ENCODE measurements around the gene PTPA.

The PTPA gene

GRCh38 chr9:129142138-129142935 lies 31.1 kb downstream of the PTPA start:
- Histone ChIP-seq H3K9me3 (ENCODE audit: control insufficient read depth in 1 of 2, low read length in 2 of 2) (no peaks in the 10 kb centered on the region), H3K27ac (ENCODE audit: low read depth, low read length) (peak overlapping the region; percentile 48), H3K36me3 (ENCODE audit: control insufficient read depth in 1 of 2, insufficient read depth in 2 of 2, low read length in 2 of 2) (peaks cover 6 to 19% of the 10 kb centered on the region in 2 donors), H3K27me3 (ENCODE audit: control insufficient read depth in 1 of 2, insufficient read depth in 2 of 2, low read length in 2 of 2) (no peaks in the 10 kb centered on the region), H3K4me3 (ENCODE audit: low read depth in 1 of 2, low read length in 2 of 2) (no peak overlapping the region), H3K4me1 (ENCODE audit: control insufficient read depth in 1 of 2, insufficient read depth in 2 of 2, low read length in 2 of 2) (peaks cover 46 to 71% of the 10 kb centered on the region in 2 donors), H3K9ac (ENCODE audit: low read depth in 1 of 2, low read length in 2 of 2) (peak overlapping the region in 1 of 2 donors; percentile 28)

- H3K9me3 ChIP-seq (ENCODE audit: control insufficient read depth in 1 of 2, low read length in 2 of 2): no peaks in the 10 kb centered on the region
- H3K4me1 ChIP-seq (ENCODE audit: control insufficient read depth in 1 of 2, insufficient read depth in 2 of 2, low read length in 2 of 2): peaks cover 46 to 67% of the 10 kb centered on the region in 2 donors
- H3K27ac ChIP-seq (ENCODE audit: low read depth, low read length): peak overlapping the region; percentile 69
- peaks cover 3 to 14% of the 10 kb centered on the region in 2 donors for H3K36me3 ChIP-seq (ENCODE audit: control insufficient read depth in 1 of 2, insufficient read depth in 2 of 2, low read length in 2 of 2)
- peak overlapping the region in 1 of 2 donors; percentile 28 for H3K9ac ChIP-seq (ENCODE audit: low read depth in 1 of 2, low read length in 2 of 2)
- no peak overlapping the region for H3K4me3 ChIP-seq (ENCODE audit: low read depth in 1 of 2, low read length in 2 of 2)
- H3K27me3 ChIP-seq (ENCODE audit: control insufficient read depth in 1 of 2, insufficient read depth in 2 of 2, low read length in 2 of 2): no peaks in the 10 kb centered on the region
Measured at GRCh38 chr9:129143031-129143927, 32.1 kb downstream of the PTPA start.

- peak overlapping the region in 1 of 2 donors; percentile 37 for H3K9ac ChIP-seq (ENCODE audit: low read depth in 1 of 2, low read length in 2 of 2)
- H3K4me3 ChIP-seq (ENCODE audit: low read depth in 1 of 2, low read length in 2 of 2): no peak overlapping the region
- H3K9me3 ChIP-seq (ENCODE audit: control insufficient read depth in 1 of 2, low read length in 2 of 2): no peaks in the 10 kb centered on the region
- peaks cover 37 to 50% of the 10 kb centered on the region in 2 donors for H3K4me1 ChIP-seq (ENCODE audit: control insufficient read depth in 1 of 2, insufficient read depth in 2 of 2, low read length in 2 of 2)
- H3K27ac ChIP-seq (ENCODE audit: low read depth, low read length): peak overlapping the region; percentile 63
- H3K36me3 ChIP-seq (ENCODE audit: control insufficient read depth in 1 of 2, insufficient read depth in 2 of 2, low read length in 2 of 2): peaks cover 15 to 21% of the 10 kb centered on the region in 2 donors
- no peaks in the 10 kb centered on the region for H3K27me3 ChIP-seq (ENCODE audit: control insufficient read depth in 1 of 2, insufficient read depth in 2 of 2, low read length in 2 of 2)
Measured at GRCh38 chr9:129145316-129145715, 34.1 kb downstream of the PTPA start.

- H3K4me1 ChIP-seq (ENCODE audit: control insufficient read depth in 1 of 2, insufficient read depth in 2 of 2, low read length in 2 of 2): peaks cover 32 to 46% of the 10 kb centered on the region in 2 donors
- H3K36me3 ChIP-seq (ENCODE audit: control insufficient read depth in 1 of 2, insufficient read depth in 2 of 2, low read length in 2 of 2): peaks cover 15 to 22% of the 10 kb centered on the region in 2 donors
- no peaks in the 10 kb centered on the region for H3K27me3 ChIP-seq (ENCODE audit: control insufficient read depth in 1 of 2, insufficient read depth in 2 of 2, low read length in 2 of 2)
- no peaks in the 10 kb centered on the region for H3K9me3 ChIP-seq (ENCODE audit: control insufficient read depth in 1 of 2, low read length in 2 of 2)
- peak overlapping the region; percentile 63 for H3K27ac ChIP-seq (ENCODE audit: low read depth, low read length)
- H3K4me3 ChIP-seq (ENCODE audit: low read depth in 1 of 2, low read length in 2 of 2): no peak overlapping the region
- peak overlapping the region in 1 of 2 donors; percentile 45 for H3K9ac ChIP-seq (ENCODE audit: low read depth in 1 of 2, low read length in 2 of 2)
Measured at GRCh38 chr9:129145841-129146292, 34.7 kb downstream of the PTPA start.

GRCh38 chr9:129146441-129146941 lies 35.3 kb downstream of the PTPA start:
- Histone ChIP-seq H3K4me3 (ENCODE audit: low read depth in 1 of 2, low read length in 2 of 2) (no peak overlapping the region), H3K4me1 (ENCODE audit: control insufficient read depth in 1 of 2, insufficient read depth in 2 of 2, low read length in 2 of 2) (peaks cover 26 to 40% of the 10 kb centered on the region in 2 donors), H3K36me3 (ENCODE audit: control insufficient read depth in 1 of 2, insufficient read depth in 2 of 2, low read length in 2 of 2) (peaks cover 15 to 28% of the 10 kb centered on the region in 2 donors)

GRCh38 chr9:129148463-129149204 lies 37.4 kb downstream of the PTPA start:
- Histone ChIP-seq H3K27ac (ENCODE audit: low read depth, low read length) (no peak overlapping the region), H3K4me1 (ENCODE audit: control insufficient read depth in 1 of 2, insufficient read depth in 2 of 2, low read length in 2 of 2) (peaks cover 10 to 20% of the 10 kb centered on the region in 2 donors), H3K27me3 (ENCODE audit: control insufficient read depth in 1 of 2, insufficient read depth in 2 of 2, low read length in 2 of 2) (no peaks in the 10 kb centered on the region), H3K9ac (ENCODE audit: low read depth in 1 of 2, low read length in 2 of 2) (no peak overlapping the region), H3K9me3 (ENCODE audit: control insufficient read depth in 1 of 2, low read length in 2 of 2) (no peaks in the 10 kb centered on the region), H3K4me3 (ENCODE audit: low read depth in 1 of 2, low read length in 2 of 2) (no peak overlapping the region), H3K36me3 (ENCODE audit: control insufficient read depth in 1 of 2, insufficient read depth in 2 of 2, low read length in 2 of 2) (peaks cover 12 to 30% of the 10 kb centered on the region in 2 donors)

More at GRCh38 chr9:129146441-129146941, 35.3 kb downstream of the PTPA start:
- no peaks in the 10 kb centered on the region for H3K9me3 ChIP-seq (ENCODE audit: control insufficient read depth in 1 of 2, low read length in 2 of 2)
- H3K27ac ChIP-seq (ENCODE audit: low read depth, low read length): peak overlapping the region; percentile 33
- H3K9ac ChIP-seq (ENCODE audit: low read depth in 1 of 2, low read length in 2 of 2): peak overlapping the region in 1 of 2 donors; percentile 45
- H3K27me3 ChIP-seq (ENCODE audit: control insufficient read depth in 1 of 2, insufficient read depth in 2 of 2, low read length in 2 of 2): no peaks in the 10 kb centered on the region

GRCh38 chr9:129149442-129149841 lies 38.2 kb downstream of the PTPA start:
- Histone ChIP-seq H3K9ac (ENCODE audit: low read depth in 1 of 2, low read length in 2 of 2) (no peak overlapping the region), H3K27ac (ENCODE audit: low read depth, low read length) (no peak overlapping the region), H3K4me1 (ENCODE audit: control insufficient read depth in 1 of 2, insufficient read depth in 2 of 2, low read length in 2 of 2) (peaks cover 10 to 16% of the 10 kb centered on the region in 2 donors), H3K36me3 (ENCODE audit: control insufficient read depth in 1 of 2, insufficient read depth in 2 of 2, low read length in 2 of 2) (peaks cover 12 to 23% of the 10 kb centered on the region in 2 donors), H3K4me3 (ENCODE audit: low read depth in 1 of 2, low read length in 2 of 2) (no peak overlapping the region), H3K27me3 (ENCODE audit: control insufficient read depth in 1 of 2, insufficient read depth in 2 of 2, low read length in 2 of 2) (no peaks in the 10 kb centered on the region), H3K9me3 (ENCODE audit: control insufficient read depth in 1 of 2, low read length in 2 of 2) (no peaks in the 10 kb centered on the region)

GRCh38 chr9:129150122-129150521 lies 38.9 kb downstream of the PTPA start:
- H3K4me3 ChIP-seq (ENCODE audit: low read depth in 1 of 2, low read length in 2 of 2): no peak overlapping the region
- no peak overlapping the region for H3K27ac ChIP-seq (ENCODE audit: low read depth, low read length)
- peaks cover 9 to 14% of the 10 kb centered on the region in 2 donors for H3K4me1 ChIP-seq (ENCODE audit: control insufficient read depth in 1 of 2, insufficient read depth in 2 of 2, low read length in 2 of 2)
- no peaks in the 10 kb centered on the region for H3K9me3 ChIP-seq (ENCODE audit: control insufficient read depth in 1 of 2, low read length in 2 of 2)
- H3K27me3 ChIP-seq (ENCODE audit: control insufficient read depth in 1 of 2, insufficient read depth in 2 of 2, low read length in 2 of 2): no peaks in the 10 kb centered on the region
- H3K36me3 ChIP-seq (ENCODE audit: control insufficient read depth in 1 of 2, insufficient read depth in 2 of 2, low read length in 2 of 2): peaks cover 12 to 24% of the 10 kb centered on the region in 2 donors
- no peak overlapping the region for H3K9ac ChIP-seq (ENCODE audit: low read depth in 1 of 2, low read length in 2 of 2)

GRCh38 chr9:129150672-129151211 lies 39.5 kb downstream of the PTPA start:
- Histone ChIP-seq H3K4me1 (ENCODE audit: control insufficient read depth in 1 of 2, insufficient read depth in 2 of 2, low read length in 2 of 2) (peaks cover 3 to 8% of the 10 kb centered on the region in 2 donors), H3K9ac (ENCODE audit: low read depth in 1 of 2, low read length in 2 of 2) (no peak overlapping the region), H3K27ac (ENCODE audit: low read depth, low read length) (no peak overlapping the region), H3K9me3 (ENCODE audit: control insufficient read depth in 1 of 2, low read length in 2 of 2) (no peaks in the 10 kb centered on the region), H3K4me3 (ENCODE audit: low read depth in 1 of 2, low read length in 2 of 2) (no peak overlapping the region), H3K27me3 (ENCODE audit: control insufficient read depth in 1 of 2, insufficient read depth in 2 of 2, low read length in 2 of 2) (no peaks in the 10 kb centered on the region), H3K36me3 (ENCODE audit: control insufficient read depth in 1 of 2, insufficient read depth in 2 of 2, low read length in 2 of 2) (peaks cover 12 to 28% of the 10 kb centered on the region in 2 donors)

Measured in duodenal mucosa (tissue), 2 donors.